H1 (cell line): ENCODE data around the gene RHOU.

Source experiments
- CEBPB ChIP-seq: IDR thresholded peaks from 2 replicates; pipeline ENCODE4 v1.6.1; 2012; ENCODE audit warnings: low read depth, low read length
- CHD2 ChIP-seq: IDR thresholded peaks from 2 replicates; pipeline ENCODE4 v1.6.1; 2012; ENCODE audit warnings: low read length, improper control_type of control experiment
- CTCF ChIP-seq, 3 experiments: IDR thresholded peaks; 1 replicate in 2 of 3; 2 replicates in 1 of 3; pipeline versions ENCODE4 v1.5.1 to v1.6.1; 2011; ENCODE audit warnings: low read length in 3 of 3, mild to moderate bottlenecking in 3 of 3, inconsistent platforms in 2 of 3, low read depth in 1 of 3, moderate library complexity in 1 of 3; ENCODE audit not compliant: insufficient read depth in 1 of 3; ENCODE audit errors: control extremely low read depth in 1 of 3
- EZH2 ChIP-seq: fragments of 200-600 bp; sonication (generic); IDR thresholded peaks from 2 replicates; pipeline ENCODE4 v1.7.1; 2012; ENCODE audit warnings: low read depth, mild to moderate bottlenecking, moderate library complexity, low read length, inconsistent platforms; ENCODE audit not compliant: severe bottlenecking
- JUND ChIP-seq: IDR thresholded peaks from 2 replicates; pipeline ENCODE4 v1.6.1; 2011; ENCODE audit warnings: mild to moderate bottlenecking, improper control_type of control experiment, low read length
- KDM1A ChIP-seq: fragments of 200-600, 300-600 bp; sonication (generic); IDR thresholded peaks from 2 replicates; pipeline ENCODE4 v1.7.1; 2016; ENCODE audit warnings: mild to moderate bottlenecking, low read length, borderline replicate concordance
- MAFK ChIP-seq: IDR thresholded peaks from 2 replicates; pipeline ENCODE4 v1.6.1; 2012; ENCODE audit warnings: low read depth, mild to moderate bottlenecking, improper control_type of control experiment, low read length
- POLR2A ChIP-seq, 2 experiments: IDR thresholded peaks; 1 replicate in 1 of 2; 2 replicates in 1 of 2; pipeline ENCODE4 v1.6.1; 2011; ENCODE audit warnings: low read depth in 2 of 2, low read length in 2 of 2, mild to moderate bottlenecking in 2 of 2; ENCODE audit errors: control extremely low read depth in 1 of 2
- POLR2AphosphoS5 ChIP-seq: IDR thresholded peaks from 2 replicates; pipeline ENCODE4 v1.6.1; 2011; ENCODE audit warnings: low read depth, low read length
- SIN3A ChIP-seq, 2 experiments: IDR thresholded peaks in 1 of 2; conservative IDR thresholded peaks in 1 of 2; 2 replicates each; pipeline ENCODE4 v1.6.1; 2011 to 2012; ENCODE audit warnings: low read length in 2 of 2, improper control_type of control experiment in 1 of 2, low read depth in 1 of 2, mild to moderate bottlenecking in 1 of 2
- SRF ChIP-seq: IDR thresholded peaks from 2 replicates; pipeline ENCODE4 v1.6.1; 2011; ENCODE audit warnings: mild to moderate bottlenecking, low read depth, low read length, moderate library complexity
- SUZ12 ChIP-seq: fragments of 200-600 bp; sonication (generic); IDR thresholded peaks from 2 replicates; pipeline ENCODE4 v1.6.1; 2012; ENCODE audit warnings: mild to moderate bottlenecking, inconsistent platforms, low read length, moderate library complexity, mixed read lengths
- TAF1 ChIP-seq: IDR thresholded peaks from 2 replicates; pipeline ENCODE4 v1.6.1; 2011; ENCODE audit warnings: mild to moderate bottlenecking, low read depth, low read length
- YY1 ChIP-seq: IDR thresholded peaks from 2 replicates; pipeline ENCODE4 v1.6.1; 2011; ENCODE audit warnings: low read depth, mild to moderate bottlenecking, low read length

GRCh38 chr1:228755800-228756199 is 20.5 kb downstream of the RHOU start:
- TF ChIP-seq MAFK (no peak), CTCF (IDR thresholded peaks at IDR 0.05; ENCODE audit: control extremely low read depth in 1 of 3, insufficient read depth in 1 of 3, low read depth in 1 of 3, low read length in 3 of 3) (no peak), KDM1A (no peak), TAF1 (no peak), CEBPB (no peak), POLR2A (IDR thresholded peaks at IDR 0.05; ENCODE audit: control extremely low read depth in 1 of 2, low read depth in 2 of 2, low read length in 2 of 2) (no peak), SRF (no peak), SUZ12 (no peak), JUND (no peak), POLR2AphosphoS5 (no peak), YY1 (no peak), CHD2 (no peak), EZH2 (no peak), SIN3A (conservative IDR thresholded peaks at IDR 0.05 in 1 of 2, IDR thresholded peaks at IDR 0.05 in 1 of 2; ENCODE audit: low read depth in 1 of 2, low read length in 2 of 2) (no peak)
